ENCODE data around the gene TNFSF12. TPM values are rescaled to one million over a fixed set of nuclear protein-coding genes. Genes with fewer than 3 reads are reported as not detected.
A peak's percentile ranks its signal among the peaks of the same experiment; 100 is the strongest.
"Not testable (repeated sequence)": the region's sequence is repeated elsewhere in the genome, so short reads cannot be mapped to it uniquely, and the experiment has no call there.

TNFSF12 gene
- total RNA-seq, 1 donor: 11.7 TPM

DNA sequence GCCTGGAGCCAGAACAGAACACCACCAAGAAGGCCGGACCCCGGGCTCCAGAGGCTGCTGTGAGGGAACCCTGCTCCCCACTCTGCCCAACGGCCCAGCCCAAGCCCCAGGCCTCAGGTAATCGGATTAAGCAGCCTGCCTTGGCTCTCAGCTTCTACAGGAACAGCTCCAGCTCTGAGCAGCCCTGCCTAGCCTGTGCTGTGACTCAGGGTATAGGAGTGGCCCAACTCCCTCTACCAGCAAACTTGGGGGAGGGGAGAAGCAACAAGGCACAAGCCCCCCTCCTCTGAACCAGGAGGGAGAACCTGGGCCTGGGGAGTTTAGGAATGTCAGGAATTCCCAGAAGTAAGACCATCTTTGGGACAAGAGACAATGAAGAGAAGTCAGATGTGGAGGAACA lies 41.9 kb downstream of the TNFSF12 start:
- TF ChIP-seq, protein P1, sequence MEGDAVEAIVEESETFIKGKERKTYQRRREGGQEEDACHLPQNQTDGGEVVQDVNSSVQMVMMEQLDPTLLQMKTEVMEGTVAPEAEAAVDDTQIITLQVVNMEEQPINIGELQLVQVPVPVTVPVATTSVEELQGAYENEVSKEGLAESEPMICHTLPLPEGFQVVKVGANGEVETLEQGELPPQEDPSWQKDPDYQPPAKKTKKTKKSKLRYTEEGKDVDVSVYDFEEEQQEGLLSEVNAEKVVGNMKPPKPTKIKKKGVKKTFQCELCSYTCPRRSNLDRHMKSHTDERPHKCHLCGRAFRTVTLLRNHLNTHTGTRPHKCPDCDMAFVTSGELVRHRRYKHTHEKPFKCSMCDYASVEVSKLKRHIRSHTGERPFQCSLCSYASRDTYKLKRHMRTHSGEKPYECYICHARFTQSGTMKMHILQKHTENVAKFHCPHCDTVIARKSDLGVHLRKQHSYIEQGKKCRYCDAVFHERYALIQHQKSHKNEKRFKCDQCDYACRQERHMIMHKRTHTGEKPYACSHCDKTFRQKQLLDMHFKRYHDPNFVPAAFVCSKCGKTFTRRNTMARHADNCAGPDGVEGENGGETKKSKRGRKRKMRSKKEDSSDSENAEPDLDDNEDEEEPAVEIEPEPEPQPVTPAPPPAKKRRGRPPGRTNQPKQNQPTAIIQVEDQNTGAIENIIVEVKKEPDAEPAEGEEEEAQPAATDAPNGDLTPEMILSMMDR (IDR thresholded peaks at IDR 0.05; ENCODE audit: insufficient read depth, low read depth, low read length): no peak
- DNase-seq (ENCODE audit: low read depth): peak; percentile 34
- no peak overlapping the region for H3K4me3 ChIP-seq (ENCODE audit: low read depth, low read length)

DNA sequence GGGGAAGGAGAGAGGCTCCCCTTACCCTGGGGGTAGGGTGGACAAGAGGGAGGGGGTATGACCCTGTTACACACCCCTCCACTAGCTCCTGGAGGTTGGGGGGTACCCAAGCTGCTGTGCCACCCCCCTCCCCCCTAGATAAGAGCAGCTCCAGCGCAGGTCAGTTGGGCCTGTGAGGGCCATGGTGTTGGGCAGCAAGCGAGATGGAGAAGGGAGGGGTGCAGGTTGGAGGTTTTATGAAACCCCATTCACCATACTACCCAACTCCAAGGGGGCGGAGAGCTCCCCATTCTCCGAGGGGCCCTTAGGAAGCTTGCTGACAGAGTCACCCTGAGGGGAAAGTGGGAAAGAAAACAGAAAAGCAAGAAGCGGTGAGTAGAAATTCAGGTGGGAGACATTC lies 42.7 kb downstream of the TNFSF12 start:
- no peak overlapping the region for H3K4me3 ChIP-seq (ENCODE audit: low read depth, low read length)
- no peak for DNase-seq (ENCODE audit: low read depth)
- TF ChIP-seq, protein P1 (IDR thresholded peaks at IDR 0.05; ENCODE audit: insufficient read depth, low read depth, low read length): no peak

DNA sequence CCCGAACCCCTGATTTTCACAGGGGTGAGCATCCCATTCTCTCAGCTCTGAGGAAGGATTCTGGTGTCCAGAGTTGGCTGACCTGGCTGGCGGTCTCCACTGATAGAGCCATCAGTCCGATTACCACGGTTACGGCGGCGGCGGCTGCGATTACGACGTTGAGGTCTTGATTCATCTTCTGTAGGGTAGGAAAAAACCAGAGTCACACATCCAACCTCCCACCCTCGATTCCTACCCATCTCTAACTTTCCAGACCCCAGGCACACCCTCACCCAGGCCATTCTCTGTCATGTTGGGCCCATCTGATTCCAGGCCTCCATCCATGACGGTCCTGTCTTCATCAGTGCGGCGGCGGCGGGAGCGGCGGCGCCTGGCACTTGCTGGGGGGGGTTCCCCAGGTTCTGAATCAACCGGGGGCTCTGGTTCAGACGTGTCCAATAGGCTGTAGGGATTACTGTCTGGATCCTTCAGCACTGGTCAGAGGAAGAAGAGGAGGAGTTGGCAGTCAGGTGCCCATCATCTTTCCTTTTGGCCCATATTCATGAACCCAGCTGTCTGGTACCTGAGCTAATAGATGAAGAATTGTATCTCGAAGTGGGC lies 43.7 kb downstream of the TNFSF12 start:
- TF ChIP-seq, protein P1 (IDR thresholded peaks at IDR 0.05; ENCODE audit: insufficient read depth, low read depth, low read length): no peak
- no peak for DNase-seq (ENCODE audit: low read depth)
- no peak overlapping the region for H3K4me3 ChIP-seq (ENCODE audit: low read depth, low read length)

- no peak for DNase-seq (ENCODE audit: low read depth)
These were observed 44.4 kb downstream of the TNFSF12 start for GRCh38 chr17:7593296-7593695.

GRCh38 chr17:7597561-7597960 lies 48.7 kb downstream of the TNFSF12 start:
- not testable (repeated sequence) for H3K4me3 ChIP-seq (ENCODE audit: low read depth, low read length); DNase-seq (ENCODE audit: low read depth)

More at GRCh38 chr17:7593296-7593695, 44.4 kb downstream of the TNFSF12 start:
- TF ChIP-seq, protein P1 (IDR thresholded peaks at IDR 0.05; ENCODE audit: insufficient read depth, low read depth, low read length): no peak
- H3K4me3 ChIP-seq (ENCODE audit: low read depth, low read length): no peak overlapping the region

DNA sequence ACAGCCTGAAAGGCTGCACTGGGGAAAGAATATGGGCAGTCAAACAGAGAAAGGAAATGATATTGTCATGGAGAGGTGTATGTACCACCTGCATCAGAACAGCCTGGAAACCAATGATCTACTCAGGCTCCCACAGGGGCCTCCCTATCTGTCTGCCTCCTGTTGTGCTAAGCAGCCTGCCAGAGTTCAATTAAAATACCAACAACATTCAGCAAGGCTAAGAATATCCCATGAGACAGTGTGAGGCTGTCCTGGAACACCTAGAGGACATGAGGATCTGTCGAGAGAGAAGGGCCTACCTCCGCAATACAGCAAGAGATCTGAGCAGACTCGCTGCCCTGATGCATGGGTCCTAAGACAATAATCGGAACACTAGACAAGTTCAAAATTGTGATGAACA lies 57.4 kb downstream of the TNFSF12 start:
- no peak for DNase-seq (ENCODE audit: low read depth)
- TF ChIP-seq, protein P1 (IDR thresholded peaks at IDR 0.05; ENCODE audit: insufficient read depth, low read depth, low read length): no peak
- H3K4me3 ChIP-seq (ENCODE audit: low read depth, low read length): no peak overlapping the region

Small RNAs within 50 kb of the gene (small RNA-seq; reads per million reads assigned to genes)
- gene CD68 (not detected), gene RF00019 (not detected), gene SNORA48 (not detected), gene SNORD10 (not detected)

Other genes with a start within 250 kb of the TNFSF12 start
- 607 and 641 TPM in 2 replicates for gene EIF5A, start 241.4 kb upstream of the TNFSF12 start, total RNA-seq
- gene GPS2, start 233.7 kb upstream of the TNFSF12 start, total RNA-seq: 34.1 and 45.3 TPM in 2 replicates
- 15.1 and 19.4 TPM in 2 replicates for gene NEURL4, start 219.7 kb upstream of the TNFSF12 start, total RNA-seq
- gene ACAP1, start 212.5 kb upstream of the TNFSF12 start, total RNA-seq: 1.9 and 3.9 TPM in 2 replicates
- 7.4 and 8.6 TPM in 2 replicates for gene KCTD11, start 196.9 kb upstream of the TNFSF12 start, total RNA-seq
- not detected in 2 replicates for gene TMEM95, start 193.9 kb upstream of the TNFSF12 start, total RNA-seq
- under 0.01 and 2.2 TPM in 2 replicates for gene TNK1, start 168.0 kb upstream of the TNFSF12 start, total RNA-seq
- 16.8 and 28.3 TPM in 2 replicates for gene PLSCR3, start 154.5 kb upstream of the TNFSF12 start, total RNA-seq
- gene TMEM256, start 145.0 kb upstream of the TNFSF12 start, total RNA-seq: 147 and 162 TPM in 2 replicates
- gene NLGN2, start 141.2 kb upstream of the TNFSF12 start, total RNA-seq: 8.1 and 9.5 TPM in 2 replicates
- not detected in 2 replicates for gene SPEM1, start 128.7 kb upstream of the TNFSF12 start, total RNA-seq
- gene SPEM2, start 123.4 kb upstream of the TNFSF12 start, total RNA-seq: not detected in 2 replicates
- not detected in 2 replicates for gene SPEM3, start 120.2 kb upstream of the TNFSF12 start, total RNA-seq
- gene TMEM102, start 113.6 kb upstream of the TNFSF12 start, total RNA-seq: 2.6 and 3.0 TPM in 2 replicates
- 0.32 and 3.9 TPM in 2 replicates for gene FGF11, start 109.5 kb upstream of the TNFSF12 start, total RNA-seq
- gene CHRNB1, start 104.0 kb upstream of the TNFSF12 start, total RNA-seq: 6.1 and 6.9 TPM in 2 replicates
- gene ZBTB4, start 69.4 kb upstream of the TNFSF12 start, total RNA-seq: 30.0 and 37.1 TPM in 2 replicates
- gene SLC35G6, start 67.6 kb upstream of the TNFSF12 start, total RNA-seq: not detected in 2 replicates
- 118 and 127 TPM in 2 replicates for gene POLR2A, start 64.7 kb upstream of the TNFSF12 start, total RNA-seq
- gene TNFSF13, start 9.7 kb downstream of the TNFSF12 start, total RNA-seq: 0.43 and 0.64 TPM in 2 replicates
- gene SENP3, start 12.9 kb downstream of the TNFSF12 start, total RNA-seq: 69.9 and 75.1 TPM in 2 replicates
- 9.1 and 9.7 TPM in 2 replicates for gene CD68, start 30.6 kb downstream of the TNFSF12 start, total RNA-seq
- 70.5 and 101 TPM in 2 replicates for gene MPDU1, start 34.8 kb downstream of the TNFSF12 start, total RNA-seq
- under 0.01 and 0.64 TPM in 2 replicates for gene SOX15, start 41.0 kb downstream of the TNFSF12 start, total RNA-seq
- gene FXR2, start 65.8 kb downstream of the TNFSF12 start, total RNA-seq: 37.4 and 39.7 TPM in 2 replicates
- 23.3 and 37.0 TPM in 2 replicates for gene SAT2, start 78.8 kb downstream of the TNFSF12 start, total RNA-seq
- 0.64 and 0.86 TPM in 2 replicates for gene SHBG, start 81.1 kb downstream of the TNFSF12 start, total RNA-seq
- gene ATP1B2, start 101.9 kb downstream of the TNFSF12 start, total RNA-seq: not detected in 2 replicates
- 50.6 and 79.5 TPM in 2 replicates for gene TP53, start 138.4 kb downstream of the TNFSF12 start, total RNA-seq
- gene WRAP53, start 139.4 kb downstream of the TNFSF12 start, total RNA-seq: 5.2 and 6.0 TPM in 2 replicates
- gene EFNB3, start 156.1 kb downstream of the TNFSF12 start, total RNA-seq: 0.32 and 0.43 TPM in 2 replicates
- under 0.01 and 0.43 TPM in 2 replicates for gene DNAH2, start 168.7 kb downstream of the TNFSF12 start, total RNA-seq

Measured in fibroblast of villous mesenchyme (primary cell).